Testis (tissue), 2 donors: ENCODE data around the gene SMIM28.

Source experiments
- CTCF ChIP-seq, 3 experiments: fragments of 450-650 bp in 2 of 3; fragments of 200-600 bp in 1 of 3; sonication (generic) in 1 of 3; IDR thresholded peaks; one replicate each; pipeline ENCODE4 v1.5.1; 2016 to 2019; ENCODE audit warnings: antibody characterized with exemption in 3 of 3, mild to moderate bottlenecking in 2 of 3, moderate library complexity in 1 of 3
- POLR2A ChIP-seq: fragments of 450-650 bp; IDR thresholded peaks from one replicate; pipeline ENCODE4 v1.6.1; 2017; ENCODE audit warnings: antibody characterized with exemption, mild to moderate bottlenecking, moderate library complexity

- TF ChIP-seq POLR2A: no peak
- TF ChIP-seq CTCF (IDR thresholded peaks at IDR 0.05): no peak
Observed at GRCh38 chr6:138389551-138389950, 11.8 kb downstream of the SMIM28 start.
